ENCODE measurements around the gene TTC5.

The TTC5 gene

GRCh38 chr14:20247646-20248246, 58.0 kb downstream of the TTC5 start:
- Mint-ChIP-seq H3K4me3 (no peak overlapping the region), H3K27me3 (no peaks in the 10 kb centered on the region), H3K4me1 (no peaks in the 10 kb centered on the region), H3K9me3 (peaks cover under 1% of the 10 kb centered on the region), H3K36me3 (peaks cover 9% of the 10 kb centered on the region), H3K27ac (no peak overlapping the region)

All from activated naive CD4-positive, alpha-beta T cell treated with anti-CD3 and anti-CD28 coated beads, Interleukin-2, amount 50 U/mL, for 24 hours (primary cell).